CD4-positive, alpha-beta T cell treated with Interleukin-21 for 1 hour (primary cell): Measurements from ENCODE around the gene HSD3B2.
"Not testable (repeated sequence)": the region's sequence is repeated elsewhere in the genome, so short reads cannot be mapped to it uniquely, and the experiment has no call there.

Source experiments
- DNase-seq: peaks from one replicate; pipeline ENCODE4 v3.0.0-alpha.2; 2020

Gene HSD3B2

GRCh38 chr1:119414950-119415349, at the start of gene HSD3B2:
Gene HSD3B2 (plus strand): TSS chr1:119415150. CDS start chr1:119415420, 270 bp downstream.
- no peak for DNase-seq

- DNase-seq, result no peak
These were observed 48.5 kb upstream of the HSD3B2 start for GRCh38 chr1:119366424-119366823.

- DNase-seq, result no peak
These were observed 47.4 kb upstream of the HSD3B2 start for GRCh38 chr1:119367432-119368124.

- no peak for DNase-seq
These were observed 46.4 kb upstream of the HSD3B2 start, which contains the start of gene HAO2 for GRCh38 chr1:119368554-119368953. Gene HAO2 (plus strand): TSS chr1:119368785. CDS start chr1:119381086, 12,301 bp downstream.

- DNase-seq, result no peak
These were observed 44.2 kb upstream of the HSD3B2 start for GRCh38 chr1:119370748-119371147.

GRCh38 chr1:119371815-119372214, 43.1 kb upstream of the HSD3B2 start:
- no peak for DNase-seq

- no peak for DNase-seq
These were observed 42.4 kb upstream of the HSD3B2 start for GRCh38 chr1:119372503-119373086.

GRCh38 chr1:119373465-119373864, 41.5 kb upstream of the HSD3B2 start:
- no peak for DNase-seq

GRCh38 chr1:119374208-119374874, 40.6 kb upstream of the HSD3B2 start:
- DNase-seq, result no peak

GRCh38 chr1:119375366-119375765, 39.6 kb upstream of the HSD3B2 start:
- no peak for DNase-seq

- DNase-seq, result no peak
These were observed 38.4 kb upstream of the HSD3B2 start for GRCh38 chr1:119376594-119376993.

- not testable (repeated sequence) for DNase-seq
These were observed 37.4 kb upstream of the HSD3B2 start for GRCh38 chr1:119377594-119377993.

GRCh38 chr1:119379117-119379516, 35.8 kb upstream of the HSD3B2 start:
- no peak for DNase-seq

GRCh38 chr1:119380304-119380703, 34.6 kb upstream of the HSD3B2 start:
- DNase-seq, result no peak

GRCh38 chr1:119380983-119381662, 33.8 kb upstream of the HSD3B2 start:
- DNase-seq, result no peak

GRCh38 chr1:119384591-119384990, 30.4 kb upstream of the HSD3B2 start:
- DNase-seq, result no peak

GRCh38 chr1:119385650-119386049, 29.3 kb upstream of the HSD3B2 start:
- no peak for DNase-seq

GRCh38 chr1:119387858-119388257, 27.1 kb upstream of the HSD3B2 start:
- no peak for DNase-seq

- no peak for DNase-seq
These were observed 26.5 kb upstream of the HSD3B2 start for GRCh38 chr1:119388450-119388849.

- no peak for DNase-seq
These were observed 24.4 kb upstream of the HSD3B2 start for GRCh38 chr1:119390526-119390925.

GRCh38 chr1:119391749-119392148, 23.2 kb upstream of the HSD3B2 start:
- DNase-seq, result no peak

- DNase-seq, result no peak
These were observed 20.9 kb upstream of the HSD3B2 start for GRCh38 chr1:119394085-119394484.

- no peak for DNase-seq
These were observed 18.0 kb upstream of the HSD3B2 start for GRCh38 chr1:119396982-119397381.

GRCh38 chr1:119397986-119398385, 17.0 kb upstream of the HSD3B2 start:
- no peak for DNase-seq
